CD4-positive, alpha-beta T cell treated with Interleukin-1 beta for 1 hour (primary cell): ENCODE data around the gene LRRC42.
"Not testable (repeated sequence)": the region's sequence is repeated elsewhere in the genome, so short reads cannot be mapped to it uniquely, and the experiment has no call there.

Experiments
- DNase-seq, 2 donors: peaks; one replicate each; pipeline ENCODE4 v3.0.0-alpha.2; 2020 to 2022

Gene LRRC42

DNA sequence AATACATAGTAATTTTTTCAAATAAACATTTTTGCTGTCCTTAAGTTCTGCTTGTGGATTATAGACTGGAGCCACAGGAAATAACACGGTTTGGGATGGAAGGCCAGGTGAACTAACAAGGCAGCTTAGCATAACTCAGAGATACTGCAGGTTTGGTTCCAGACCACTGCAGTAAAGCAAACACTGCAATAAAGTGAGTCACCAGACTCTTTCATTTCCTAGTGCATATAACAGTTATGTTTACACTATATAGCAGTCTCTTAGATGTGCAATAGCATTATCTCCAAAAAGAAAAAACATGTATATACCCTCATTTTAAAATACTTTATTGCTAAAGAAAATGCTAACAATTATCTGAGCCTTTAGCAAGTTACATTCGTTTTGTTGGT is 22.0 kb downstream of the LRRC42 start:
- DNase-seq: no peak

- not testable (repeated sequence) for DNase-seq
Measured at GRCh38 chr1:53969323-53969722, 23.2 kb downstream of the LRRC42 start.

DNA sequence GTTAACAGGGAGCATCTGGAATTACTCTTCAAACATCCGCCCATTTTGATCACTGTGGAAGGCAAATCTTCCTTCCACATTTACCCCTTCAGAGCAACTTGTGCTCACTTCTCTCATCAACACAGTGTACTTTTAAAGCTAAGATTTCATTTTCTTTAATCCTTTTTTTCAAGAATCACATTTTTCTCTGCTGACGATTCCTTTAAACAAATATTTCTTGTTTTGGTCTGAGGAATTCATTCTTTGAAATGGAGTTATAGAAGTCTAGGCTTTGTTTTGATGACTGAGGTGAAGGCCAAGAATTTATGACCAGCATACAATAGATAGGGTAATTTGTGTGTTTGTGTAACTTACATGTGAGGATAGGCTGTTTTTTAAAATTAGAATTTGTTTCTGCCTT is 25.6 kb downstream of the LRRC42 start:
- DNase-seq: no peak

DNA sequence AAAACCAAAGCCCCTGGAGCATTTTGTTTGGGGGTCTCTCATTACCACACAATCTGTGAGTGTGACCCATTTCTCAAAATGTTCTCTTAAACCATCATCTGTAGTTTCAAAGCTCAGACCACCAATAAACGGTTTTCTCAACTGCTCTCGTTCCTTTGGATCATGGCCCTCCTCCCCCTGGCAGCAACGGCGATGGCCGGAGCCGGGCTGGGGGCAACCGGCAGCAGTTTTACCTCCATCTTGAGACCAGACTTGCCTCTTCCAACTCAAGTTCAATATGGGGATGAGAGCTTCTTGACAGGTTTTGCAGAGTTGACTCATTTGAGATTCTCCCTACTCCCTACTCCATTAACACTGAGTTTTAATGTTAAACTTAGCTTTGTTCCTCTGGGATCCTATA is 29.7 kb downstream of the LRRC42 start:
- no peak for DNase-seq

DNA sequence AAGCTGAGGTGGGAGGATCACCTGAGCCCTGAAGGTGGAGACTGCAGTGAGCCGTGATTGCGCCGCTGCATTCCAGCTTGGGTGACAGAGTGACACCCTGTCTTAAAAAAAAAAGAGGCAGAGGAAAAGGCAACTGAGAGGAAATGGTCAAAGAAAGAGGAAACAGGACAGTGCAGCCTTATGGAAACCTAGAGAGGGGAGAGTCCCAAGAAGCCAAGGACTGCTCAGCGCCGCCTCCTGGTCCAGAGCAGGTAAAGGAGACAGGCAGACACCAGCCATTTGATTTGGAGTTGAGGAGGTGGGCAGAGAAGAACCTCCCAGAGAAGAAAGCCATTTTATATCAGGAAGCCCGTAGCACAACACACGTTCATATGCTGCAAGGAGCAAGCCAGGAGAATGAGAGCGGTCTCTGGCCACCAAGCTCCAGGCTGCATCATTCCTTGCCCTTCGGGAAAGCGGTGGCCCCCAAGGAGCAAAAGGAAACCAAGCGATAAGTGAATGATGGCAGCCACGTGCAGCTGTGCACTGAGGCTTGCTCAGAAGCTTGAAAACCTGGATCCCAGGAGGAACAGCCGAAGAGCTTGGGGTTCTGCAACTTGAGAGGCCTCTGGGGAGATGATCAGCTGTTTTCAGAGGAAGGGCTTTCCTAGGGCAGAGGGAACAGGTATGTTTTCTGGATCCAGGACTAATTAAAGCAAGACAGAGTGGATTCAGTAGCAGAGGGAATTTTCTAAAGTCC is 33.7 kb downstream of the LRRC42 start:
- DNase-seq: no peak

DNA sequence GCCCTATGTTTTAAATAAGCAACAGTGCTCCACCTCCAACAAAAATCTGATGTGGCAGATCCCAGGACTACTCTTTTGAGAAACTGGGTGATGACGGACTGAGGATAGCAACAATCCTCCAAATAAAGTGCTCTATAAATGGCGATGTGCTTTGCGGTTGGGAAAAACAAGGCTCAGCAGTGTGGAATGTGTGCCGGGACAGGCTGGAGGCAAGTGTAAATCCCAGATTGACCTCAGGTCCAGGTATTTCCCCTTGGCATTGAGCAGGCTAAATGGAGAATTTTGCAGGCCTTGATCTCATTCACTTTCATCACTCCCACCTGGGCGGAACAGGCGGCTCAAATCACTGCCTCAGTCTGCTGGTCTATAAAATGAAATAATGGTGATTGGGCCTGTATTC is 35.1 kb downstream of the LRRC42 start:
- no peak for DNase-seq

GRCh38 chr1:53982034-53982762 is 36.0 kb downstream of the LRRC42 start:
- DNase-seq: no peak

DNA sequence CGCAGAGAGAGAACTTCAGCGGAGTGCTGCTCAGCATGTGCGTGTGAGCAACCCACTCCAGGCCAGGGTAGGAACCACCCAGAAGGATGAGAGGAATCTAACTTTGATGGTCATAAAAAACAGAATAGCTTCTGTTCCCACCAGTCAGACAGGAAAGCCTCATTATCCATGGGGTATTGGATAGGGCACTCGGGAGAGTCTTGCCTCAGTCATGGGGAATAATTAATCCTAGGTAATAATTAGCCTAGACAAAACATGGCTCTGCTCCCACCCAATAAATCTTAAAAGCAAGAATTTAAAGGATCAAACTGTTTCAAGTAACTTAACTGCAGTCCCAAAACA is 36.6 kb downstream of the LRRC42 start:
- no peak for DNase-seq

- DNase-seq: no peak
Measured at GRCh38 chr1:53984726-53985125, 38.6 kb downstream of the LRRC42 start.

- DNase-seq: no peak
Measured at GRCh38 chr1:53986458-53986857, 40.3 kb downstream of the LRRC42 start.

- no peak for DNase-seq
Measured at GRCh38 chr1:53987880-53988279, 41.7 kb downstream of the LRRC42 start.

- DNase-seq: no peak
Measured at GRCh38 chr1:53992085-53992874, 46.1 kb downstream of the LRRC42 start.

DNA sequence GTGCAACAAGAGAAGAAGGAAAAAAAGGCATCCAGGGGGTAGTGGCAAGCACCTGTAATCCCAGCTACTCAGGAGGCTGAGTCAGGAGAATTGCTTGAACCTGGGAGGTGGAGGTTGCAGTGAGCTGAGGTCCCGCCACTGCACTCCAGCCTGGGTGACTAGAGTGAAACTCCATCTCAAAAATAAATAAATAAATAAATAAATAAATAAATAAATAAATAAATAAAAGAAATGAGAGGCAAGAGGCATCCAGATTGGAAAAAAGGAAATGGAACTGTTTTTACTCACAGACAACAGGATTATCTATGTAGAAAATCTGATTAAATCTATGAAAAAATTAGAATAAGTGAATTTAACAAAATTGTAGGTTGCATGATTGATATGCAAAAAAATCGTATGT is 48.4 kb downstream of the LRRC42 start:
- not testable (repeated sequence) for DNase-seq

GRCh38 chr1:53995683-53996082 is 49.5 kb downstream of the LRRC42 start:
- DNase-seq: no peak

- no peak for DNase-seq
Measured at GRCh38 chr1:53998223-53998622, 52.1 kb downstream of the LRRC42 start.

DNA sequence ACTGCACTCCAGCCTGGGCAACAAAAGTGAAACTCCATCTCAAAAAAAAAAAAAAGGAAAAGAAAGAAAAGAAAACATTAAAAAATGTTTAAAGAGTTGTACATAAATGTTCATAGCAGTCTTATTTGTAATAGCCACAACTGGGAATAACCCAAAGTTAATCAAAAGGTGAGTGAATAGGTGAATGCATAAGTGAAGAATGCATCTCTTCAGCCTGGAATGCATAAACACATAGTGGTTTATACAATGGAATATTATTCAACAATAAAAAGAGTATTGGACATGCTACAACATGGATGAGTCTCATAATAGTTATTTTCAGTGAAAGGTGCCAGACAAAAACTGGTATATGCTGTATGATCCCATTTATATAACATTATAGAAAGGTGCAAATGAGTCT is 53.8 kb downstream of the LRRC42 start:
- DNase-seq: no peak

- DNase-seq: no peak
Measured at GRCh38 chr1:54001591-54001990, 55.4 kb downstream of the LRRC42 start.

- no peak for DNase-seq
Measured at GRCh38 chr1:54002544-54003248, 56.5 kb downstream of the LRRC42 start.

DNA sequence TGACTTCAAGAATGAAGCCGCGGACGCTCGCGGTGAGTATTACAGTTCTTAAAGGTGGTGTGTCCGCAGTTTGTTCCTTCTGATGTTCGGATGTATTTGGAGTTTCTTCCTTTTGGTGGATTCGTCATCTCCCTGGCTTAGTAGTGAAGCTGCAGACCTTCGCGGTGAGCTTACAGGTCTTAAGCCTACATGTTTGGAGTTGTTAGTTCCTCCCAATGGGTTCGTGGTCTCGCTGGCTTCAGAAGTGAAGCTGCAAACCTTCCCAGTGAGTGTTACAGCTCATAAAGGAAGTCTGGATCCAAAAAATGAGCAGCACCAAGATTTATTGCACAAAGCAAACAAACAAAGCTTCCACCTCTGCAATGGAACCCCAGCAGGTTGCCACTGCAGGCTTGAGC is 57.1 kb downstream of the LRRC42 start:
- no peak for DNase-seq

GRCh38 chr1:54003750-54004480 is 57.8 kb downstream of the LRRC42 start:
- not testable (repeated sequence) for DNase-seq

- no peak for DNase-seq
Measured at GRCh38 chr1:54004481-54005049, 58.4 kb downstream of the LRRC42 start.

DNA sequence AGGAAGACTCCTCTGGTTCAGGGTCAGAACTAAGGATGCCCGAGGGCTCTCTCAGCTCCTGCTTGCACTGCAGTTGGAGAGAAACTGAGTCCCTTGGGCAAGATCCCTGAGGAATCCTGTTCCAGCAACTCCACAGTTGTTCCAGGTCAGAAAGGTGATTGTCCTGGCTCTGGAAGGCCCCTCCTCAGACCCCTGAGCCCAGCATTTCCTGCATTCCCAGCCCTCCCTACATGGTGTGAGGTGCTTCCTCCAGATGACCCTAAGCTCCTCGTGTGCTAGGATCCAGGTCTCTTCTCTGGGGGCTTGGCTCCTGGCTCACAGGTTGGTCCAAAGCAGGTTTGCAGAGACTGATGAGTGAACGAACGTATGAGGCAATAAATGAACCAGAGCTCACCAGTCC is 60.4 kb downstream of the LRRC42 start:
- no peak for DNase-seq
